Neutrophil (primary cell): ENCODE results near the gene MYO1D.

Experiments used
- H3K27ac ChIP-seq: fragments of 200-600 bp; sonication (generic); 2 replicates; pipeline ENCODE4 v1.5.1; 2016; ENCODE audit warnings: mild to moderate bottlenecking, moderate library complexity
- H3K27me3 ChIP-seq: fragments of 200-600 bp; sonication (generic); 2 replicates; pipeline ENCODE4 v1.6.0; 2016; ENCODE audit warnings: mild to moderate bottlenecking
- H3K36me3 ChIP-seq: fragments of 200-600 bp; sonication (generic); 2 replicates; pipeline ENCODE4 v1.5.1; 2017
- H3K4me1 ChIP-seq, 2 experiments: fragments of 200-600 bp in 1 of 2; sonication (generic) in 1 of 2; 1 replicate in 1 of 2; 2 replicates in 1 of 2; pipeline versions ENCODE4 v1.5.1 to v1.6.1; 2013 to 2016; ENCODE audit warnings: low read depth in 1 of 2, low read length in 1 of 2, mild to moderate bottlenecking in 1 of 2, moderate library complexity in 1 of 2; ENCODE audit not compliant: control insufficient read depth in 1 of 2, insufficient read depth in 1 of 2
- H3K4me3 ChIP-seq, 2 experiments: fragments of 200-600 bp in 1 of 2; sonication (generic) in 1 of 2; 1 replicate in 1 of 2; 2 replicates in 1 of 2; pipeline ENCODE4 v1.5.1; 2013 to 2016; ENCODE audit warnings: low read depth in 1 of 2, low read length in 1 of 2, mild to moderate bottlenecking in 1 of 2, moderate library complexity in 1 of 2
- H3K9me3 ChIP-seq: fragments of 200-600 bp; sonication (generic); 2 replicates; pipeline ENCODE4 v1.5.1; 2016
- CTCF ChIP-seq: fragments of 200-600 bp; sonication (generic); IDR thresholded peaks from 2 replicates; pipeline ENCODE4 v1.5.1; 2016; ENCODE audit warnings: antibody characterized with exemption

The MYO1D gene

GRCh38 chr17:32523017-32523680, 353.8 kb downstream of the MYO1D start:
- H3K36me3 ChIP-seq, result no peaks in the 10 kb centered on the region
- H3K4me3 ChIP-seq, result no peak overlapping the region
- peaks cover 85% of the 10 kb centered on the region for H3K27me3 ChIP-seq
- no peak for TF ChIP-seq CTCF
- no peaks in the 10 kb centered on the region for H3K9me3 ChIP-seq
- H3K4me1 ChIP-seq, result peaks cover 12 to 16% of the 10 kb centered on the region in 2 experiments
- no peak overlapping the region for H3K27ac ChIP-seq

GRCh38 chr17:32520737-32521404, 356.1 kb downstream of the MYO1D start:
- H3K27ac ChIP-seq, result no peak overlapping the region
- TF ChIP-seq CTCF, result no peak
- peaks cover 12 to 16% of the 10 kb centered on the region in 2 experiments for H3K4me1 ChIP-seq
- H3K4me3 ChIP-seq, result no peak overlapping the region
- H3K9me3 ChIP-seq, result no peaks in the 10 kb centered on the region
- H3K36me3 ChIP-seq, result no peaks in the 10 kb centered on the region
- H3K27me3 ChIP-seq, result peaks cover 97% of the 10 kb centered on the region

- H3K9me3 ChIP-seq, result no peaks in the 10 kb centered on the region
- H3K27ac ChIP-seq, result no peak overlapping the region
- no peaks in the 10 kb centered on the region for H3K36me3 ChIP-seq
- peaks cover 12 to 16% of the 10 kb centered on the region in 2 experiments for H3K4me1 ChIP-seq
- H3K27me3 ChIP-seq, result peaks cover 97% of the 10 kb centered on the region
- peak overlapping the region; percentile 50 to 62 for H3K4me3 ChIP-seq
- TF ChIP-seq CTCF, result no peak
Observed at GRCh38 chr17:32520104-32520701, 356.7 kb downstream of the MYO1D start.

GRCh38 chr17:32519228-32520103, 357.5 kb downstream of the MYO1D start:
- no peak for TF ChIP-seq CTCF
- Histone ChIP-seq H3K9me3 (no peaks in the 10 kb centered on the region), H3K27ac (no peak overlapping the region), H3K27me3 (peaks cover 93% of the 10 kb centered on the region), H3K36me3 (no peaks in the 10 kb centered on the region), H3K4me1 (peaks cover 12 to 16% of the 10 kb centered on the region in 2 experiments), H3K4me3 (peak overlapping the region; percentile 50 to 62)

- TF ChIP-seq CTCF, result no peak
- Histone ChIP-seq H3K4me1 (peaks cover 12 to 16% of the 10 kb centered on the region in 2 experiments), H3K27ac (no peak overlapping the region), H3K27me3 (peaks cover 86% of the 10 kb centered on the region), H3K4me3 (peak overlapping the region; percentile 50 to 62), H3K36me3 (no peaks in the 10 kb centered on the region), H3K9me3 (no peaks in the 10 kb centered on the region)
Observed at GRCh38 chr17:32518646-32519227, 358.2 kb downstream of the MYO1D start.
